ENCODE results near the gene CYS1.

The CYS1 gene

DNA sequence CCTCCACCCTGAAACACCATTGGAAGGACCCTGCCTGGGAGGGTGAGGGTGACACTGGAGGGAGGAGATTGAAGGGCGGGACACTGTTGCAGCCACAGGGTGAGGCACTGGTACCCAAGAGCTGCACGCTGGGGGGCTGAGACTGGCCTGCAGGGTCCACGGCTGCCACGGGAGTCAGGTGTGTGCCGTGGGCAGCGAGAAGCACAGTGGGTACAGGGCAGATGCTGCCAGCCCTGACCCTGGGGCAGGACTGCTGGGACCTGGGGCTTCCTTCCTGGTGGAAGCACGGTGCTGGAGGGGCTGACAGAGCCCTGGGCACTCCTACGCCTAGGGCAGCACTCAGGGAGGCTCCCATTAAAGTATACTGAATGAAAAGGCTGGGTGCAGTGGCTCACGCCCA is 16.6 kb downstream of the CYS1 start:
- H3K27ac ChIP-seq: no peak overlapping the region
- H3K36me3 ChIP-seq: peaks cover 0 to 28% (median 18%) of the 10 kb centered on the region in 3 donors
- DNase-seq: no peak
- intact Hi-C loops (cut with DNase I; ENCODE audit: low total_unique reads): no loop called here
- no peaks in the 10 kb centered on the region for H3K9me3 ChIP-seq
- no peak overlapping the region for H3K4me3 ChIP-seq
- H3K4me1 ChIP-seq: no peaks in the 10 kb centered on the region
- H3K27me3 ChIP-seq: no peaks in the 10 kb centered on the region
- TF ChIP-seq, protein P1, sequence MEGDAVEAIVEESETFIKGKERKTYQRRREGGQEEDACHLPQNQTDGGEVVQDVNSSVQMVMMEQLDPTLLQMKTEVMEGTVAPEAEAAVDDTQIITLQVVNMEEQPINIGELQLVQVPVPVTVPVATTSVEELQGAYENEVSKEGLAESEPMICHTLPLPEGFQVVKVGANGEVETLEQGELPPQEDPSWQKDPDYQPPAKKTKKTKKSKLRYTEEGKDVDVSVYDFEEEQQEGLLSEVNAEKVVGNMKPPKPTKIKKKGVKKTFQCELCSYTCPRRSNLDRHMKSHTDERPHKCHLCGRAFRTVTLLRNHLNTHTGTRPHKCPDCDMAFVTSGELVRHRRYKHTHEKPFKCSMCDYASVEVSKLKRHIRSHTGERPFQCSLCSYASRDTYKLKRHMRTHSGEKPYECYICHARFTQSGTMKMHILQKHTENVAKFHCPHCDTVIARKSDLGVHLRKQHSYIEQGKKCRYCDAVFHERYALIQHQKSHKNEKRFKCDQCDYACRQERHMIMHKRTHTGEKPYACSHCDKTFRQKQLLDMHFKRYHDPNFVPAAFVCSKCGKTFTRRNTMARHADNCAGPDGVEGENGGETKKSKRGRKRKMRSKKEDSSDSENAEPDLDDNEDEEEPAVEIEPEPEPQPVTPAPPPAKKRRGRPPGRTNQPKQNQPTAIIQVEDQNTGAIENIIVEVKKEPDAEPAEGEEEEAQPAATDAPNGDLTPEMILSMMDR (IDR thresholded peaks at IDR 0.05): no peak

DNA sequence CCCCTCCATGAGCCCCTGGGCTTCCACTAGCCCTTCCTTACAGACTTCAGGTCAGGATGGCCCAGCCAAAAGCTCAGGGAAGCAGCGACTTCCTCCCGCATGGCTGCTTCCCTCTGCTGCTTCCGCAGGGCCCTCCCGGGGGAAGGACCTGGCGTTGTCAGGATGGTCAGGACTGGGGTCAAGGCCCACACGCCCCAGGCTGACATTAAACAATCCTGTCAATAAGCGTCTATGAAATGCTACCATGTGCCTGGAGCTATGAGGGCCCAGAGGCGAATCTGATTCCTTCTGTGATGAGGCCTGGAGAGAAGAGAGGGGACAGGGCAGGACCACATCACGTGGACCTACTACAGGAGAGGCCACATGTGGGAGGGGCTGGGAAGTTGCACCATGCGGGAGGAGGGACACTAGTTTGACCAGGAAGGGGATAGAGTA is 17.3 kb downstream of the CYS1 start:
- no peak overlapping the region for H3K27ac ChIP-seq
- intact Hi-C loops (cut with DNase I; ENCODE audit: low total_unique reads): no loop called here
- peaks cover 0 to 3% (median 0%) of the 10 kb centered on the region in 4 donors for H3K4me1 ChIP-seq
- no peak overlapping the region for H3K4me3 ChIP-seq
- TF ChIP-seq, protein P1 (IDR thresholded peaks at IDR 0.05): no peak
- no peaks in the 10 kb centered on the region for H3K27me3 ChIP-seq
- H3K9me3 ChIP-seq: no peaks in the 10 kb centered on the region
- no peak for DNase-seq
- peaks cover 0 to 31% (median 21%) of the 10 kb centered on the region in 3 donors for H3K36me3 ChIP-seq

- DNase-seq: no peak
- Histone ChIP-seq H3K36me3 (peaks cover 0 to 33% (median 21%) of the 10 kb centered on the region in 3 donors), H3K4me3 (no peak overlapping the region), H3K4me1 (peaks cover 0 to 15% (median 13%) of the 10 kb centered on the region in 4 donors), H3K27ac (no peak overlapping the region), H3K9me3 (no peaks in the 10 kb centered on the region), H3K27me3 (no peaks in the 10 kb centered on the region)
- TF ChIP-seq, protein P1 (IDR thresholded peaks at IDR 0.05): no peak
- intact Hi-C loops (cut with DNase I; ENCODE audit: low total_unique reads): no loop called here
These were observed 18.8 kb downstream of the CYS1 start for GRCh38 chr2:10061221-10061925.

DNA sequence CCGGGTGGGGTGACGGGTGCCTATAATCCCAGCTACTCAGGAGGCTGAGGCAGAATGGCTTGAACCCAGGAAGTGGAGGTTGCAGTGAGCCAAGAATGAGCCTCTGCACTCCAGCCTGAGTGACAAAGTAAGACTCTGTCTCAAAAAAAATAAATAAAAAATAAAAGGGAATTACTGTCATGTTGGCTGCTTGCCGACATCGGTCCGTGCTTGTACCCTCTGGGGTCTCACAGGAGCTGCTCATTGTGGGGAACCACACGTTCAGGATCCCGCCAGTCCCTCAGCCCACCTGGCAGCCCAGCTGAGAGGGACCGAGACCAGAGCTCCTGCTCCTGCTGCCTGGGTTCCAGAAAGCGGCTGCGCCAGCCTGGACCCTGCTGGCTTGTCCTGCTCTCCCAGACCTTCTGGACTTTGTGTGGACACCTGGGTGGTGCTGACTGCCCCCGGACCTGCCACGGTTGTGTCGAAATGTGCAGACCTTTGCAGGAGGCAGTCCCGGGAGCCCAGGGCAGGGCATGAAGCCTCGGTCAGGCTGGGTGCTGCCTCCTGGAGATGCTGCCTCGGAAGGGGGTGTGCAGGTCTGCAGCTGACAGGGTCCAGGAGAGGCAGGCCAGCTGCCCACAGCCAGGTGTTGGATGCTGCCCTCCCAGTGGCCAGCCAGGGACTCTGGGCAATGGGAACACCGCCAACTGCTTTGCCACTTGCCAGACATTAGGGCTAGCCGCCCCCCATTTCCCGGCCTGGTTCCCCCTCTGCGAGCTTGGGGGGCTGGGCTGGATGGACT is 20.5 kb downstream of the CYS1 start:
- no peak overlapping the region for H3K4me3 ChIP-seq
- no peaks in the 10 kb centered on the region for H3K9me3 ChIP-seq
- intact Hi-C loops (cut with DNase I; ENCODE audit: low total_unique reads): no loop called here
- no peak overlapping the region for H3K27ac ChIP-seq
- peaks cover 0 to 15% (median 13%) of the 10 kb centered on the region in 4 donors for H3K4me1 ChIP-seq
- TF ChIP-seq, protein P1 (IDR thresholded peaks at IDR 0.05): no peak
- peaks cover 0 to 38% (median 20%) of the 10 kb centered on the region in 3 donors for H3K36me3 ChIP-seq
- no peaks in the 10 kb centered on the region for H3K27me3 ChIP-seq
- no peak for DNase-seq

GRCh38 chr2:10059016-10059351 is 21.2 kb downstream of the CYS1 start:
- peaks cover 0 to 15% (median 13%) of the 10 kb centered on the region in 4 donors for H3K4me1 ChIP-seq
- no peak for DNase-seq
- no peaks in the 10 kb centered on the region for H3K9me3 ChIP-seq
- peaks cover 4 to 43% (median 27%) of the 10 kb centered on the region in 3 donors for H3K36me3 ChIP-seq
- intact Hi-C loops (cut with DNase I; ENCODE audit: low total_unique reads): no loop called here
- no peaks in the 10 kb centered on the region for H3K27me3 ChIP-seq
- no peak overlapping the region for H3K27ac ChIP-seq
- H3K4me3 ChIP-seq: no peak overlapping the region
- TF ChIP-seq, protein P1 (IDR thresholded peaks at IDR 0.05): no peak

Measured in tibial artery (tissue), 4 donors.